PC-3 (cell line): ENCODE results near the gene CRTC2. TPM values are rescaled to one million over a fixed set of nuclear protein-coding genes. Genes with fewer than 3 reads are reported as not detected.
"Not testable (repeated sequence)": the region's sequence is repeated elsewhere in the genome, so short reads cannot be mapped to it uniquely, and the experiment has no call there.

Experiments used
- ATAC-seq: fragments of 200-7000 bp; cut with Tn5 transposase; 2 replicates; pipeline ENCODE4 v1.9.1; 2020; ENCODE audit warnings: mild to moderate bottlenecking, moderate library complexity
- BruUV-seq: library from RNA; stranded (reverse); fragments of 400-500 nt; replicated peaks from 2 replicates; lab custom pipeline; 2021; lab: Mats Ljungman, UMichigan
- CTCF ChIA-PET: fragments of 300-600 bp; sonication (Branson Sonifier 250); formaldehyde crosslinking; loops from one replicate; lab custom pipeline; 2022; ENCODE audit warnings: antibody characterized with exemption; lab: Charles Lee
- POLR2A ChIA-PET: fragments of 300-600 bp; sonication (Branson Sonifier 250); formaldehyde crosslinking; loops from one replicate; lab custom pipeline; 2022; ENCODE audit warnings: antibody characterized with exemption; ENCODE audit not compliant: unreplicated experiment; lab: Charles Lee
- DNase-seq: peaks from one replicate; pipeline ENCODE4 v3.0.0-alpha.2; 2015
- H2AFZ ChIP-seq: fragments of 300-600 bp; sonication (generic); 2 replicates; pipeline ENCODE4 v1.6.0; 2016; ENCODE audit warnings: antibody characterized with exemption, low read length
- H3F3A ChIP-seq: fragments of 300-600 bp; sonication (generic); one replicate; pipeline ENCODE4 v1.6.0; 2017; ENCODE audit warnings: antibody characterized with exemption, low read length, control low read depth, mild to moderate bottlenecking; ENCODE audit not compliant: unreplicated experiment
- H3K27ac ChIP-seq: fragments of 300-600 bp; sonication (generic); 2 replicates; pipeline ENCODE4 v1.5.1; 2016; ENCODE audit warnings: mild to moderate bottlenecking, low read length
- H3K27me3 ChIP-seq: fragments of 300-600 bp; sonication (generic); 2 replicates; pipeline ENCODE4 v1.6.1; 2016; ENCODE audit warnings: low read length, mixed read lengths
- H3K36me3 ChIP-seq: fragments of 300-600 bp; sonication (generic); 2 replicates; pipeline ENCODE4 v1.6.1; 2016; ENCODE audit warnings: low read depth, mixed run types, low read length, mixed read lengths
- H3K4me1 ChIP-seq: fragments of 300-600 bp; sonication (generic); 2 replicates; pipeline ENCODE4 v1.5.1; 2016; ENCODE audit warnings: low read length; ENCODE audit not compliant: insufficient read depth
- H3K4me2 ChIP-seq: fragments of 300-600 bp; sonication (generic); 2 replicates; pipeline ENCODE4 v1.6.0; 2016; ENCODE audit warnings: low read length
- H3K4me3 ChIP-seq: fragments of 300-600 bp; sonication (generic); 2 replicates; pipeline ENCODE4 v1.5.1; 2016; ENCODE audit warnings: mild to moderate bottlenecking, low read length, mixed read lengths
- H3K79me2 ChIP-seq: fragments of 300-600 bp; sonication (generic); 2 replicates; pipeline ENCODE4 v1.6.1; 2017; ENCODE audit warnings: low read length, mixed read lengths
- H3K9ac ChIP-seq: fragments of 300-600 bp; sonication (generic); 2 replicates; pipeline ENCODE4 v1.6.0; 2016; ENCODE audit warnings: mild to moderate bottlenecking, low read length
- H3K9me2 ChIP-seq: fragments of 300-600 bp; sonication (generic); replicated peaks from 2 replicates; pipeline ENCODE4 v1.6.1; 2016; ENCODE audit warnings: mixed run types, low read length, mixed read lengths
- H3K9me3 ChIP-seq: fragments of 300-600 bp; sonication (generic); 2 replicates; pipeline ENCODE4 v1.6.1; 2016; ENCODE audit warnings: low read length, mixed read lengths
- H4K20me1 ChIP-seq: fragments of 300-600 bp; sonication (generic); 2 replicates; pipeline ENCODE4 v1.6.1; 2016; ENCODE audit warnings: low read length, mixed read lengths
- CTCF ChIP-seq: fragments of 300-600 bp; sonication (generic); conservative IDR thresholded peaks from 2 replicates; pipeline ENCODE4 v1.5.1; 2017; ENCODE audit warnings: antibody characterized with exemption, low read depth, mild to moderate bottlenecking, low read length
- EZH2 ChIP-seq: fragments of 300-600 bp; sonication (generic); IDR thresholded peaks from one replicate; pipeline ENCODE4 v1.6.1; 2017; ENCODE audit warnings: antibody characterized with exemption, mild to moderate bottlenecking, low read length; ENCODE audit not compliant: unreplicated experiment
- EZH2phosphoT487 ChIP-seq: fragments of 300-600 bp; sonication (generic); IDR thresholded peaks from 2 replicates; pipeline ENCODE4 v1.6.1; 2018; ENCODE audit warnings: mild to moderate bottlenecking, antibody characterized with exemption, low read length, borderline replicate concordance
- intact Hi-C: fragments of 100-400 bp; cut with micrococcal nuclease; formaldehyde crosslinking; loops from 2 replicates; pipeline ENCODE4 v1.9.0; 2023
- total RNA-seq: library from RNA; depleted of rRNA; stranded (reverse); fragments of >200 nt; gene quantifications from 2 replicates; pipeline ENCODE4 v1.2.3, GENCODE V29; 2014

Gene CRTC2
- total RNA-seq, 1 experiment from 2014 or later, result 21.0 TPM

- Histone ChIP-seq H3K4me1 (no peaks in the 10 kb centered on the region), H3K4me3 (no peak overlapping the region), H3K9me2 (no peaks in the 10 kb centered on the region), H3K36me3 (peaks cover 7% of the 10 kb centered on the region), H3K9ac (no peak overlapping the region), H3K9me3 (no peaks in the 10 kb centered on the region), H3K27ac (no peak overlapping the region), H4K20me1 (0 out of 2 replicates have a peak, but pooled peaks cover 18% of the 10 kb centered on the region), H3F3A (peaks cover 4% of the 10 kb centered on the region), H3K79me2 (peaks cover 96% of the 10 kb centered on the region), H3K4me2 (no peak overlapping the region), H3K27me3 (no peaks in the 10 kb centered on the region), H2AFZ (no peak overlapping the region)
- ChIA-PET POLR2A (interaction anchor here (0.6 kb wide), 1 partner anchor 421 kb away, joined by 4 read pairs; no protein-coding TSS in a partner anchor), CTCF (no interaction called here)
- BruUV-seq, result no TSS peak
- ATAC-seq (no peak), DNase-seq (no peak)
- TF ChIP-seq EZH2phosphoT487 (no peak), EZH2 (no peak), CTCF (no peak)
- intact Hi-C loops, result no loop called here
Observed at GRCh38 chr1:153908071-153908470, 50.3 kb downstream of the CRTC2 start.

- H3K4me1 ChIP-seq, result no peaks in the 10 kb centered on the region
- TF ChIP-seq EZH2phosphoT487 (no peak), EZH2 (no peak), CTCF (no peak)
- no peak overlapping the region for H3K9ac ChIP-seq
- H3K4me2 ChIP-seq, result no peak overlapping the region
- H3K27me3 ChIP-seq, result no peaks in the 10 kb centered on the region
- H3K9me3 ChIP-seq, result no peaks in the 10 kb centered on the region
- H3K4me3 ChIP-seq, result no peak overlapping the region
- H3K27ac ChIP-seq, result no peak overlapping the region
- H3K79me2 ChIP-seq, result peaks cover 96% of the 10 kb centered on the region
- ATAC-seq (no peak), DNase-seq (no peak)
- BruUV-seq, result no TSS peak
- peaks cover 4% of the 10 kb centered on the region for H3F3A ChIP-seq
- POLR2A ChIA-PET, result no interaction called here
- H3K9me2 ChIP-seq, result no peaks in the 10 kb centered on the region
- H3K36me3 ChIP-seq, result peaks cover 7% of the 10 kb centered on the region
- intact Hi-C loops, result no loop called here
- no peak overlapping the region for H2AFZ ChIP-seq
- 0 out of 2 replicates have a peak, but pooled peaks cover 18% of the 10 kb centered on the region for H4K20me1 ChIP-seq
- CTCF ChIA-PET, result no interaction called here
Observed at GRCh38 chr1:153907134-153907533, 51.3 kb downstream of the CRTC2 start.

DNA sequence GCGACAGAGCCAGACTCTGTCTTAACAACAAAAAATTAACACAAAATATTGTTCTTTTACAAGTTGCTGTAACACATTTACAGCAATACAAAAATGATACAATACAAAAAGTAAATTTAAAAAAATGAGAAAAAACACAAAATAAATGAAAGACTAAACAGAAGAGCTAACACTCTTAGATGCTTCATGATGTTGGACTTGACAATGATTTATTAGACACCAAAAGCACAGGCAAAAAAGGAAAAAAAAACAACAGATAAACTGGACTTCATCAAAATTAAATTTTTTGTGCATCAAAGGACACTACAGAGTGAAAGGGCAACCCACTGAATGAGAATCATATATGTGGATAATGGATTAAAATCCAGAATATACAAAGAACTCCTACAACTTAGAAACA, 52.0 kb downstream of the CRTC2 start:
- no peak overlapping the region for H3K27ac ChIP-seq
- no peak overlapping the region for H3K4me3 ChIP-seq
- no peaks in the 10 kb centered on the region for H3K9me2 ChIP-seq
- H3K4me2 ChIP-seq, result no peak overlapping the region
- no TSS peak for BruUV-seq
- ChIA-PET POLR2A (no interaction called here), CTCF (no interaction called here)
- no peak for DNase-seq
- no peaks in the 10 kb centered on the region for H3K27me3 ChIP-seq
- H3K9ac ChIP-seq, result no peak overlapping the region
- 0 out of 2 replicates have a peak, but pooled peaks cover 12% of the 10 kb centered on the region for H4K20me1 ChIP-seq
- no peaks in the 10 kb centered on the region for H3K4me1 ChIP-seq
- TF ChIP-seq EZH2 (no peak), EZH2phosphoT487 (no peak), CTCF (no peak)
- no peaks in the 10 kb centered on the region for H3K9me3 ChIP-seq
- intact Hi-C loops, result no loop called here
- no peak overlapping the region for H2AFZ ChIP-seq
- peaks cover 94% of the 10 kb centered on the region for H3K79me2 ChIP-seq
- ATAC-seq, result no peak
- peaks cover 7% of the 10 kb centered on the region for H3K36me3 ChIP-seq
- H3F3A ChIP-seq, result peaks cover 4% of the 10 kb centered on the region

DNA sequence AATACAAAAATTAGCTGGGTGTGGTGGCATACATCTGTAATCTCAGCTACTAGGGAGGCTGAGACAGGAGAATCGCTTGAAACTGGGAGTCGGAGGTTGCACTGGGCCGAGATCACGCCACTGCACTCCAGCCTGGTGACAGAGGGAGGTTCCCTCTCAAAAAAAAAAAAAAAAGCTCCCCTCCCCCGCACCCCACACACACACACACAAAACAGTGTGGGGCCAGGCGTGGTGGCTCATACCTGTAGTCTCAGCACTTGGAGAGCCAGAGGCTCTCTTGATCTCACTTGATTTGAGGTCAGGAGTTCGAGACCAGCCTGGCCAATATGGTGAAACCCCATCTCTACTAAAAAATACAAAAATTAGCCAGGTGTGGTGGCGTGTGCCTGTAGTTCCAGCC, 52.5 kb downstream of the CRTC2 start:
- CTCF ChIA-PET, ATAC-seq, H3K36me3 ChIP-seq, H3K27ac ChIP-seq, H3K4me1 ChIP-seq, H3K9me2 ChIP-seq, H2AFZ ChIP-seq, H3K27me3 ChIP-seq, intact Hi-C loops, H3K9ac ChIP-seq, BruUV-seq, H3K9me3 ChIP-seq, H3K4me3 ChIP-seq, DNase-seq, H3F3A ChIP-seq, H3K4me2 ChIP-seq: not testable (repeated sequence)
- POLR2A ChIA-PET, result interaction anchor here (0.6 kb wide), 1 partner anchor 394 kb away, joined by 4 read pairs; no protein-coding TSS in a partner anchor
- Histone ChIP-seq H3K79me2 (peaks cover 94% of the 10 kb centered on the region), H4K20me1 (0 out of 2 replicates have a peak, but pooled peaks cover 12% of the 10 kb centered on the region)
